Measurements from ENCODE around the gene CASP10.
A peak's percentile ranks its signal among the peaks of the same experiment; 100 is the strongest.
"Not testable (repeated sequence)": the region's sequence is repeated elsewhere in the genome, so short reads cannot be mapped to it uniquely, and the experiment has no call there.

The CASP10 gene

GRCh38 chr2:201234663-201235135, 51.8 kb downstream of the CASP10 start:
- no peak for DNase-seq

- DNase-seq = peak; percentile 56
Measured at GRCh38 chr2:201235860-201236811, 53.2 kb downstream of the CASP10 start.

GRCh38 chr2:201237486-201238123, 54.7 kb downstream of the CASP10 start:
- no peak for DNase-seq

- not testable (repeated sequence) for DNase-seq
Measured at GRCh38 chr2:201239167-201239935, 56.4 kb downstream of the CASP10 start.

GRCh38 chr2:201242571-201243277, 59.8 kb downstream of the CASP10 start:
- no peak for DNase-seq

GRCh38 chr2:201244829-201245228, 61.9 kb downstream of the CASP10 start:
- DNase-seq = no peak

DNA sequence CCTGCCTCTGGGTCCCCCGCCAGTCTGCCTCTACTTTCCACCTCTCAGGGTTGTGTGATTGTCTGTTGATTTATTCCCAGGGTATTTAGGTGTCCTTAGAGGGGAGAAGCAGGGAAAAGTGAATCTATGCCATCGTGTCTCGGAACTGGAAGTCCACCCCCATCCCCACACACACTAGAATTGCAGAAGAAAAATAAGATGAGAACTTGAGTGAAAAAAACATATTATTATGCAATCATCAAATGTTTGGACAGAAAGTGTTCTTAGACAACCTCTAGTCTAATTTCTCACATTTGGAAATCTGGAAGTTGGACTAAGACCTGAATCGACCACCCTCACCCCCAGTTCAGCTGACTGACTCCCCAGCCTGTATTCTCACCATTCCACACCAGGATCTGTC, 63.3 kb downstream of the CASP10 start:
- no peak for DNase-seq

DNA sequence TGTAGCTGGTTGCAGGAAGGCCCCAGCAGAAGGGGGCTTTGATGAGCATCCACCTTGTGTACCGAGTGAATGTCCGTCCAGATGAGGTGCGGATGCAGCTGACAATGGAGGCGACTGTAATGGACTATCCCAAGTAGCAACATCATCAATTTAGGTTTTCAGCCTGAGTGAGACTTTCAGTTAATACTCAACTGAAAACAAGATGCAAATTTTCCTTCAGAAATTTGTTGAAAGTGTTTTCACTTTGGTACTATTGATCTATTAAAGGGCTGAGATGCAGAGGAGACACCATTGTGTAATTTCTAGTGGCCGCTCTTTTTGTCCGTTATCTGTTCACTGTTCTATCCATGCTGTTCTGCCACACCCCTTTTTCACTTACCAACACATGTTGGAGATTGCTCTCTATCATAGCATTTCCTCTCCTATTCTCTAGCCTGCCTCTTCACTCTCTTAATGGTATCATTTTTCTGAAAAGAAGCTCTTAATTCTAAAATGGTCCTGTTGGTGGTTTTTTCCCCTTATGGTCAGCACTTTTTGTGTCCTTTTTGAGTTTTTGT, 65.4 kb downstream of the CASP10 start:
- no peak for DNase-seq

GRCh38 chr2:201249889-201250288, 66.9 kb downstream of the CASP10 start:
- DNase-seq = no peak

DNA sequence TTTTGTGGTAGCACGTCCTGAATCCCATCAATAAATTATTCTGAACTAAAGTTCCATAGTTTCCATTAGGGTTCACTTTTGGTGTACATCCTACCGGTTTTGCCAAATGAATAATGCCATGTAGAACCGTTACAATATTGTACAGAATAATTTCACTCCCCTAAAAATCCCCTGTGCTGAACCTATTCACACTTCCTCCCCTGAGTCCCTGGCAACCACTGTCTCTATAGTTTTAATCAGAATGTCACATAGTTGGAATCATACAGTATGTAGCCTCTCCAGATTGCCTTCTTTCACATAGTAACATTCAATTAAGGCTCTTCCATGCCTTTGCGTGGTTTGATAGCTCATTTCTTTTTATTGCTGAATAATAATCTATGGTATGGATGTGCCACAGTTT, 67.8 kb downstream of the CASP10 start:
- DNase-seq = no peak

DNA sequence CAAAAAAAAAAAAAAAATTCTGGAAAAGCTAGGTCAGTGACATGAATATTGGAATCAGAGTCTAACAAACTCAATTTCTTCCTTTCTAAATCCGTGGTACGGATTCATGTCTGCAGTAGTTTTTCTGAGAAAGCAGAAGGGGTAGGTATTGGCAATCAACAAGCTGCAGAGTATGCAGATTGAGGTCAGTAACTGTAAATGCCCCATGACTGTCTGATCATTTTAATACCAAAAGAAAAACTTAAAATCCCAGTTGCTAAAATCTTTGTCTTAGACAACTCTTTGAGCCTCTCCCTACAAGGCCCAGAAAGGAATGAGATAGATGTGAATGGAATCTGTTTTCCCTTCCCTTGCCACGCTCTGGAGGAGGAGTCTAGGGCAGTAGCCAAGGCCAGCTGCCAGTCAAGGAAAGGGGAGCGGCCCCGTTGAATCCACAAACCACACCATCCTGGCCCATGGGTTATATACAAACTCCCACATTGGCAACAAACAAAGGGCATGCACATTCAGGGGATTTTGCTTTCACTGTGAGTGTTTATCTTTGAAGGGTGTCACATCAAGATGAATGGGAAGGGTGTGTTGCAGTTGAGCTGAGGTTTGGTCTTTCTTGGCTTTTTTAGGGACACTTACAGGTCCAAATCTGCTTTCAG, 71.3 kb downstream of the CASP10 start:
- DNase-seq = no peak

DNA sequence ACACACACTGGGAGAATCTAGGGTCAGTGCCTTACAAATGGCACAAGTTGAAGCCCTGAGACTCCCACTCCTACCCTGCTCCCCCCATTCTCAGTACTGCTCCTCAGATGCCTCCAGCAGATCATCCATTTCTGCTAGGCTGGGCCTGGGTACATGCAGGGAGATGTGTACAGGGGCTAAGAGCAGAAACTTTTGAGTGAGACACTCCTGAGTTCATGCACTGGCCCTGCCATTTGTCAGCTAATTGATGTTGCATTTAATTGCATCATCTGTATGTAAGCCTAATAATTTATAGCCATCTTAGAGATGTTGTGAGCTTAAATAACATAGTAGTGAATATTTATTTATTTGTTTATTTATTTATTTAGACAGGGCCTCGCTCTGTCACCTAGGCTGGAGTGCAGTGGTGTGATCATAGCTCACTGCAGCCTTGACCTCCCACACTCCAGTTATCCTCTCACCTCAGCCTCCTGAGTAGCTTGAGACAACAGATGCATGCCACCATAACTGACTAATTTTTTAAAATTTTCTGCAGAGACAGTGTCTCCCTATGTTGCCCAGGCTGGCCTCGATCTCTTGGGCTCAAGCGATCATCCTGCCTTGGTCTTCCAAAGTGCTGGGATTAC, 72.6 kb downstream of the CASP10 start:
- DNase-seq = no peak

DNA sequence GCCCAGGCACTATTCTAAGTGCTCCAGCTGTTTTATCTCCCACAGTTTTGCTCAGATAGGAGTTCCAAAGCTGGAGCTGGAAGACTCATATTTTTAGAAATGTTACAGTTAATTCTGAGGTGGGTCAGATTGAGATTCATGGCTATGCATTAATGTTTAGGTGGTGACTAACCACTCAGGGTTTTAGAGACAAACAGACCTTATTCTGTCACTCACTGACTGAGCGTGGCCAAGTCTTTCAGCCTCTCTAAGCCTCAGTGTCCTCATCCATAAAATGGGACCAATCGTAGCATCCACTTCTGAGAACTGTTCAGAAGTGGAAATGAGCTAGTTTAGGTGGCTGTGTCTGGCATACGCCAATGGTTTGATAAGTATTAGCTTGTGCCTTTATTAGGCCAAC, 73.1 kb downstream of the CASP10 start:
- no peak for DNase-seq

DNA sequence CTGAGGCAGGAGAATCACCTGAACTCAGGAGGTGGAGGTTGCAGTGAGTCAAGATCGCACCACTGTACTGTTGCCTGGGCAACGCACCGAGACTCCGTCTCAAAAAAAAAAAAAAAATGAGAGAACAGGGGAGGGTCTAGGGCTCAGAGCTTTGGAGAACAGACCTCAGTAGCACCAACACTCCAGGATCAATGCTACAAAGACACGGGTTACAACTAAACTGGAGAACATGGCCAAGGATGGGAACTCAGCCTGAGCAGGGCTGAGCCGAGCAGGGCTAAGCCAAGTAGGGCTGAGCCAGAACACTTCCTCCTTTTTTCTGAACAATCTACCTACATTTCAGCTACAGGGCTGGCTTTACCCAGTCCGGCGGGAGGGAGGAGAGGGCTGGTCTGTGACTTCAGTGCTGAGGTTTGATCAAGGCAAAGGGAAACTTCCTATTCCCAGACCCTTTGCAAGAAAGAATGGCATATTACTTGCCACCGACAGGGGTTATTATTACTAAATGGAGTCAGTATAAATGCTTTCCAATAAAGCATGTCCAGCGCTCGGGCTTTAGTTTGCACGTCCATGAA, 74.5 kb downstream of the CASP10 start:
- DNase-seq = no peak

GRCh38 chr2:201257956-201258665, 75.2 kb downstream of the CASP10 start:
- no peak for DNase-seq

DNA sequence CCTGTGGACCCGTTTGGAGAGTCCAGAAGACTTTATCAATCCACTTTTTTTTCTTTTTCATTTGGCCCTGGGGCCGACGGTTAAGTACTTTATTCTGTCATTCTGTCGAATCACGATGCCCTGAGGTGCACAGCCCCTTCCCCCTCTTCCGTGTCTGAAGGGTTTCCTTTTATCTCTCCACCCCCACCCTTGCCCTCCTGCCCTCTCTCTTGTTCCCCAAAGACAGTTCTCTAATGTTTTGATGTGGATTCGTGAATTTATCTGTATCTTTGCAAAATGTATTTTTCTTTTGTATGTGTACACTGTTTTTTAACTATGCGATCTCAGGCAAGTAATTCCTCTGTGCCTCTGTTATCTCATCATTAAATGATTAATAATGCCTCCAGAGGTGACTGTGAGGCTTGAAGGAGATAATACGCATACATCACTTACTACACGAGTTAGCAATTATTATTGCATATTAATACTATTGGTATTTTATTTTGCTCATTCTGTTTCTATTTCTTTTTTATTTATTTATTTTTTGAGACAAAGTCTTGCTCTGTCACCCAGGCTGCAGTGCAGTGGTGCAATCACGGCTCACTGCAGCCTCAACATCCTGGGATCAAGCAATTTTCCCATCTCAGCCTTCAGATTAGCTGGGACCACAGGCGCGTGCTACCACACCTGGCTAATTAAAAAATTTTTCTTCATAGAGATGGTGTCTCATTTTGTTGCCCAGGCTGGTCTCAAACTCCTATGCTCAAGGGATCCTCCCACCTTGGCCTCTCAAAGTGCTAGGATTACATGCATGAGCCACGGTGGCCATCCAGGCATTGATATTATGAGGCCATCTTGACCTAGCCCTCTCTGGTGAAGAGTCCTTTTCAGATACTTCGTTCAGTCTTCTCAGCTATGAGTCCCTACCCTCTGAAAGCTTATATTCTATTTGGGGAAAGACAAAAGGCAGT, 76.0 kb downstream of the CASP10 start:
- DNase-seq = no peak

- no peak for DNase-seq
Measured at GRCh38 chr2:201260302-201260800, 77.4 kb downstream of the CASP10 start, which contains the start of gene CASP8. Gene CASP8, plus strand, starts transcription at chr2:201260536. Its CDS starts 5,951 bp downstream, at chr2:201266487.

- no peak for DNase-seq
Measured at GRCh38 chr2:201261471-201261870, 78.5 kb downstream of the CASP10 start.

DNA sequence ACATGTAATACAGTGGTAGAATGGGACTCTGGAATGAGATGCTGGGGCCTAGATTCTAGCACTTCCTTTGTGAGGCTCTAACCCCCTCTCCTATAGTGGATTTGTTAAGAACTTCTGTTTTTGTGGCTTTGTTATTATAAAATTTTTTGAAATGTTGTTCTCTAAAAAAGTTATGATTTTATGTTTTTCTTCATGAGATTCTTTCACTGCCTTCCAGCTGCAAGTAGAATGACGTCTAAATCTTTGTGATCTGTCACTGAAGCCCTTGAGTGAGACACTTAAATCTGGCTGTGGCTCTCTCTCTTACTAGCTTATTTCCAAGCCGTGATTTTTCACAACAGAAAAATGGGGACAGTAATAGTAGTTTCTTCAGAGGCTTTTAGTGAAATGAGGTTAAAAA, 79.0 kb downstream of the CASP10 start:
- no peak for DNase-seq
